K562 (cell line): ENCODE data around the gene DDX41. TPM values are rescaled to one million over a fixed set of nuclear protein-coding genes. Genes with fewer than 3 reads are reported as not detected.

ENCODE experiments used
- ATAC-seq: fragments of 200-7000 bp; cut with Tn5 transposase; 3 replicates; pipeline ENCODE4 v1.9.1; 2020; ENCODE audit warnings: moderate library complexity
- BruUV-seq: library from RNA; stranded (reverse); fragments of 400-500 nt; replicated peaks from 2 replicates; lab custom pipeline; 2021; lab: Mats Ljungman, UMichigan
- CTCF ChIA-PET: fragments of 300-600 bp; formaldehyde crosslinking; extraction: SDS; loops from one replicate; lab custom pipeline; 2021; ENCODE audit warnings: low intra/inter-chr PET ratio; lab: Yijun Ruan, JAX
- POLR2A ChIA-PET: fragments of 300-600, 350-650 bp; sonication (Branson Sonifier 250); formaldehyde crosslinking; extraction: SDS; loops from one replicate; lab custom pipeline; 2021; ENCODE audit warnings: antibody characterized with exemption, inconsistent platforms; lab: Yijun Ruan, JAX
- DNase-seq, 4 experiments: peaks; one replicate each; pipeline versions ENCODE4 v3.0.0 to v3.0.0-alpha.2; 2011 to 2018; ENCODE audit warnings: low spot score in 3 of 4, mixed read lengths in 3 of 4; ENCODE audit errors: extremely low read depth in 1 of 4
- FAIRE-seq: peaks from 2 replicates; lab custom pipeline; 2011; peaks lifted over from hg19 to GRCh38; lab: Jason Lieb, UNC
- H2AFZ ChIP-seq: 2 replicates; pipeline ENCODE4 v1.6.0; 2011; ENCODE audit warnings: low read depth, low read length, control low read depth, inconsistent platforms
- H3K27ac ChIP-seq: fragments of 200-600 bp; 3 replicates; pipeline ENCODE4 v1.8.0; 2011; ENCODE audit warnings: low read depth, mild to moderate bottlenecking, control low read depth, inconsistent platforms, low read length, moderate library complexity, mixed read lengths; ENCODE audit errors: extremely low read depth
- H3K27me3 ChIP-seq, 2 experiments: fragments of 300-600 bp in 1 of 2; 2 replicates in 1 of 2; 3 replicates in 1 of 2; pipeline versions ENCODE4 v1.6.0 to v1.8.0; 2011; ENCODE audit warnings: inconsistent platforms in 2 of 2, low read length in 2 of 2, mild to moderate bottlenecking in 1 of 2, mixed read lengths in 1 of 2, moderate library complexity in 1 of 2; ENCODE audit not compliant: control insufficient read depth in 2 of 2, insufficient read depth in 2 of 2
- H3K36me3 ChIP-seq: fragments of 300-600 bp; 3 replicates; pipeline ENCODE4 v1.8.0; 2011; ENCODE audit warnings: mild to moderate bottlenecking, low read length, inconsistent platforms; ENCODE audit not compliant: control insufficient read depth, insufficient read depth
- H3K4me1 ChIP-seq, 2 experiments: fragments of 200-600 bp in 1 of 2; replicated peaks in 1 of 2; 2 replicates in 1 of 2; 3 replicates in 1 of 2; pipeline versions ENCODE4 v1.5.1 to v1.8.0; 2011; ENCODE audit warnings: inconsistent platforms in 2 of 2, low read length in 2 of 2, mild to moderate bottlenecking in 1 of 2, mixed read lengths in 1 of 2, moderate library complexity in 1 of 2; ENCODE audit not compliant: control insufficient read depth in 2 of 2, insufficient read depth in 2 of 2
- H3K4me2 ChIP-seq: 2 replicates; pipeline ENCODE4 v1.6.1; 2011; ENCODE audit warnings: low read length, control low read depth, inconsistent platforms, mixed read lengths; ENCODE audit not compliant: insufficient read depth
- H3K4me3 ChIP-seq: fragments of 200-600 bp; sonication (generic), shearing (Covaris generic); 2 replicates; pipeline ENCODE4 v1.5.1; 2016; ENCODE audit warnings: control low read depth, inconsistent platforms
- H3K79me2 ChIP-seq: fragments of 200-600 bp; 3 replicates; pipeline ENCODE4 v1.8.0; 2011; ENCODE audit warnings: low read length, inconsistent platforms; ENCODE audit not compliant: control insufficient read depth, insufficient read depth
- H3K9ac ChIP-seq, 2 experiments: 2 replicates each; pipeline versions ENCODE4 v1.6.0 to v1.6.1; 2011; ENCODE audit warnings: low read depth in 2 of 2, low read length in 2 of 2, control low read depth in 1 of 2, inconsistent platforms in 1 of 2, mild to moderate bottlenecking in 1 of 2, mixed read lengths in 1 of 2; ENCODE audit not compliant: insufficient read depth in 1 of 2
- H3K9me1 ChIP-seq: one replicate; pipeline ENCODE4 v1.6.0; 2011; ENCODE audit warnings: inconsistent platforms, mild to moderate bottlenecking, low read length, moderate library complexity; ENCODE audit not compliant: control insufficient read depth, insufficient read depth
- H3K9me3 ChIP-seq: replicated peaks from 2 replicates; pipeline ENCODE4 v1.5.1; 2011; ENCODE audit warnings: low read depth, low read length, inconsistent platforms; ENCODE audit not compliant: control insufficient read depth, insufficient read depth
- H4K20me1 ChIP-seq: replicated peaks from 2 replicates; pipeline ENCODE4 v1.6.1; 2011; ENCODE audit warnings: low read length, inconsistent platforms, mixed read lengths; ENCODE audit not compliant: control insufficient read depth, insufficient read depth
- ARNT ChIP-seq, 2 experiments: fragments of 450-650 bp; IDR thresholded peaks; 2 replicates each; pipeline ENCODE4 v1.6.1; 2016; ENCODE audit warnings: mild to moderate bottlenecking in 1 of 2
- BCOR ChIP-seq: fragments of 450-650 bp; IDR thresholded peaks from 2 replicates; pipeline ENCODE4 v1.6.1; 2016
- MTA2 ChIP-seq: fragments of 450-650 bp; IDR thresholded peaks from 2 replicates; pipeline ENCODE4 v1.6.1; 2016; ENCODE audit warnings: low read depth
- PHF20 ChIP-seq: fragments of 450-650 bp; IDR thresholded peaks from 2 replicates; pipeline ENCODE4 v1.6.1; 2018; ENCODE audit not compliant: partially characterized antibody
- RBM25 ChIP-seq: fragments of 200-400 bp; formaldehyde crosslinking; IDR thresholded peaks from 2 replicates; pipeline ENCODE4 v1.6.1; 2018; ENCODE audit warnings: low read length, low read depth, moderate library complexity; ENCODE audit not compliant: severe bottlenecking
- SFPQ ChIP-seq: fragments of 200-400 bp; formaldehyde crosslinking; IDR thresholded peaks from 2 replicates; pipeline ENCODE4 v1.6.1; 2017; ENCODE audit warnings: mild to moderate bottlenecking, low read depth, low read length, moderate library complexity
- SP1 ChIP-seq: sonication (generic); formaldehyde crosslinking; IDR thresholded peaks from 2 replicates; pipeline ENCODE4 v1.8.1; 2022; ENCODE audit warnings: mild to moderate bottlenecking, missing genetic modification reagents
- ZBED1 ChIP-seq: IDR thresholded peaks from 2 replicates; pipeline ENCODE4 v1.6.1; 2014
- ZBTB17 ChIP-seq: fragments of 450-650 bp; formaldehyde crosslinking; IDR thresholded peaks from 2 replicates; pipeline ENCODE4 v1.4.0; 2020; ENCODE audit warnings: mild to moderate bottlenecking
- ZNF592 ChIP-seq: fragments of 450-650 bp; IDR thresholded peaks from 2 replicates; pipeline ENCODE4 v1.6.1; 2017; ENCODE audit warnings: antibody characterized with exemption, mild to moderate bottlenecking
- ZZZ3 ChIP-seq: fragments of 450-650 bp; IDR thresholded peaks from 2 replicates; pipeline ENCODE4 v1.6.1; 2016; ENCODE audit warnings: antibody characterized with exemption, mild to moderate bottlenecking, moderate library complexity
- WGBS: fragments of 100-300 bp; shearing (Covaris generic); methylation state at CpG from one replicate; pipeline ENCODE4 v1.1.6; 2016; ENCODE audit warnings: low coverage, mixed read lengths; ENCODE audit not compliant: insufficient coverage; ENCODE audit errors: missing lambda C conversion rate; 5-methylcytosine and 5-hydroxymethylcytosine counted together
- in situ Hi-C: fragments of 300-500 bp; cut with MboI; formaldehyde crosslinking; loops from 4 replicates; pipeline ENCODE4 v1.15.0; 2018; ENCODE audit warnings: inconsistent platforms, mixed read lengths
- intact Hi-C: fragments of 100-400 bp; cut with micrococcal nuclease; formaldehyde crosslinking; loops from 2 replicates; pipeline ENCODE4 v1.14.2; 2022
- polyA plus RNA-seq, 8 experiments: library from polyadenylated mRNA; depleted of rRNA in 4 of 8; stranded (reverse) in 5 of 8; unstranded in 3 of 8; fragments of >200 nt; fragmentation: Nextera tagmentation in 2 of 8; fragmentation: Illumina TruSeq in 1 of 8; extraction: Ambion mirVana in 2 of 8; extraction: Trizol in 1 of 8; gene quantifications; 2 replicates each; pipeline versions ENCODE4 v1.2.1 to v1.2.3, GENCODE V29; 2011 to 2014; ENCODE audit warnings: inconsistent platforms in 1 of 8, missing spikeins in 1 of 8
- total RNA-seq, 7 experiments: library from RNA; depleted of rRNA in 6 of 7; stranded (reverse); fragments of >200 nt in 6 of 7; fragmentation: Illumina TruSeq in 2 of 7; extraction: Trizol in 2 of 7; gene quantifications; 2 replicates each; pipeline versions ENCODE4 v1.2.1 to v1.2.3, GENCODE V29; 2011 to 2021; ENCODE audit warnings: low replicate concordance in 1 of 7
- TF ChIP-seq, protein P1 (sequence below): fragments of 450-650 bp; formaldehyde crosslinking; IDR thresholded peaks from 2 replicates; pipeline ENCODE4 v1.4.0; 2020; ENCODE audit warnings: mild to moderate bottlenecking, moderate library complexity
- TF ChIP-seq, protein P2 (sequence below): fragments of 250-450 bp; sonication (Bioruptor Pico); IDR thresholded peaks from 2 replicates; pipeline ENCODE4 v1.8.0; 2022; ENCODE audit warnings: inconsistent platforms, mild to moderate bottlenecking, moderate library complexity, borderline replicate concordance

Gene DDX41
- total and polyA plus RNA-seq, 9 of the 15 experiments (the other 6 are each of a cell fraction or from before 2014, with no cell fraction given) = 38.2 to 284 (median 116) TPM

- BruUV-seq = no TSS peak
- Histone ChIP-seq H2AFZ (peak overlapping the region; percentile 40; the same call in 1 of the 2 replicates), H3K4me3 (no peak overlapping the region), H3K9me1 (no peaks in the 10 kb centered on the region), H3K36me3 (peaks cover 18% of the 10 kb centered on the region; the same call in 2 of the 3 replicates), H3K27me3 (no peaks in the 10 kb centered on the region), H4K20me1 (no peaks in the 10 kb centered on the region), H3K9me3 (no peaks in the 10 kb centered on the region), H3K9ac (peak overlapping the region in 1 of 2 experiments; percentile 70; a peak in 2 of 4 replicates), H3K79me2 (peaks cover 21% of the 10 kb centered on the region), H3K4me2 (no peak overlapping the region), H3K27ac (peak overlapping the region; percentile 45; the same call in 1 of the 3 replicates), H3K4me1 (peaks cover 35 to 59% of the 10 kb centered on the region in 2 experiments)
- no peak for DNase-seq
- in situ Hi-C loops (no loop called here), intact Hi-C loops (no loop called here)
- POLR2A ChIA-PET = interaction anchor here (0.6 to 5.4 kb wide), 10 partner anchors 10 to 120 kb away, joined by 3 to 30 read pairs (median 4); partner anchors contain the start of gene GRK6
- CTCF ChIA-PET = no interaction called here
- no peak for FAIRE-seq
- WGBS = 49% methylated on average over 11 of the region's 11 CpGs
- ATAC-seq = no peak
- TF ChIP-seq ZZZ3 = no peak
- peak; percentile 85 for TF ChIP-seq RBM25
- TF ChIP-seq ZBTB17 = no peak
- TF ChIP-seq ZNF592 = no peak
- TF ChIP-seq, protein P1, sequence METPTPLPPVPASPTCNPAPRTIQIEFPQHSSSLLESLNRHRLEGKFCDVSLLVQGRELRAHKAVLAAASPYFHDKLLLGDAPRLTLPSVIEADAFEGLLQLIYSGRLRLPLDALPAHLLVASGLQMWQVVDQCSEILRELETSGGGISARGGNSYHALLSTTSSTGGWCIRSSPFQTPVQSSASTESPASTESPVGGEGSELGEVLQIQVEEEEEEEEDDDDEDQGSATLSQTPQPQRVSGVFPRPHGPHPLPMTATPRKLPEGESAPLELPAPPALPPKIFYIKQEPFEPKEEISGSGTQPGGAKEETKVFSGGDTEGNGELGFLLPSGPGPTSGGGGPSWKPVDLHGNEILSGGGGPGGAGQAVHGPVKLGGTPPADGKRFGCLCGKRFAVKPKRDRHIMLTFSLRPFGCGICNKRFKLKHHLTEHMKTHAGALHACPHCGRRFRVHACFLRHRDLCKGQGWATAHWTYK (CRISPR knock-in tag) = no peak
- TF ChIP-seq ARNT (IDR thresholded peaks at IDR 0.05) = no peak
- 0 out of 2 replicates have a peak, but pooled peaks have one; percentile 22 for TF ChIP-seq BCOR
- TF ChIP-seq ZBED1 = no peak
- no peak for TF ChIP-seq SFPQ
- no peak for TF ChIP-seq SP1 (CRISPR knock-in tag)
- TF ChIP-seq, protein P2, sequence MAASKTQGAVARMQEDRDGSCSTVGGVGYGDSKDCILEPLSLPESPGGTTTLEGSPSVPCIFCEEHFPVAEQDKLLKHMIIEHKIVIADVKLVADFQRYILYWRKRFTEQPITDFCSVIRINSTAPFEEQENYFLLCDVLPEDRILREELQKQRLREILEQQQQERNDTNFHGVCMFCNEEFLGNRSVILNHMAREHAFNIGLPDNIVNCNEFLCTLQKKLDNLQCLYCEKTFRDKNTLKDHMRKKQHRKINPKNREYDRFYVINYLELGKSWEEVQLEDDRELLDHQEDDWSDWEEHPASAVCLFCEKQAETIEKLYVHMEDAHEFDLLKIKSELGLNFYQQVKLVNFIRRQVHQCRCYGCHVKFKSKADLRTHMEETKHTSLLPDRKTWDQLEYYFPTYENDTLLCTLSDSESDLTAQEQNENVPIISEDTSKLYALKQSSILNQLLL = no peak
- no peak for TF ChIP-seq MTA2
- TF ChIP-seq PHF20 = no peak
These were observed 41.0 kb downstream of the DDX41 start for GRCh38 chr5:177475563-177476427.
